Liver (tissue), 3 donors: ENCODE data around the gene ZFYVE28.

ENCODE experiments used
- CTCF ChIP-seq: fragments of 150-350 bp; IDR thresholded peaks from 2 replicates; pipeline ENCODE4 v1.5.1; 2017; ENCODE audit warnings: improper control_type of control experiment, low read depth, low read length; ENCODE audit not compliant: missing input control
- RXRA ChIP-seq, 2 donors: IDR thresholded peaks; 2 replicates each; pipeline ENCODE4 v1.6.1; 2017 to 2018; ENCODE audit warnings: antibody characterized with exemption in 2 of 2, mild to moderate bottlenecking in 1 of 2
- donor health status: healthy.
- donor health status: healthy.

GRCh38 chr4:2395584-2395983 is 22.9 kb downstream of the ZFYVE28 start:
- no peak for TF ChIP-seq CTCF
- no peak for TF ChIP-seq RXRA (IDR thresholded peaks at IDR 0.05)
